ENCODE data around the gene RBM17.
"Not testable (repeated sequence)": the region's sequence is repeated elsewhere in the genome, so short reads cannot be mapped to it uniquely, and the experiment has no call there.

RBM17 gene

DNA sequence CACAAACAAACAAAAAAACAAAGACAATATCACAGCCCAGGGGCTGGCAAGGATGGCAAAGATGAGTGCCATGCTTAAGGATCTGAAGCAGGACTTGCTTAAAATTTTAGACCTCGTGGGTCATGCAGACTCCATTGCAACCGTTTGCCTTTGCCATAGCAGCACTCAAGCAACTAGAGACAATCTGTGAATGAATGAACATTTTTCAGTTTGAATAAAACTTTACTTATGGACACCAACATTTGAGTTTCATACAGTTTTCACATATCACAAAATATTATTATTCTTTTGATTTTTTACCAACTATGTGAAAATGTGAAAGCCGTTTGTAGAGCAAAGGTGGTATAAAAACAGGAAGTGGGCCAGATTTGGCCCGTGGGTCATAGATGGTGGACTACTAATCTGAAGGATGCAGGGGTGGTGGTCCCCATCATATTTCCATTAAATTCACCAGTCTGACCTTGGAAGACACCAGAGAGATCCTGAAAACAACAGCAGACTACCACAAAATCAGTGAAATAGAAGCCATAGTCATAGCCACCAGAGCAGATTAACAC lies 8.3 kb upstream of the RBM17 start:
- DNase-seq = no peak

- no peak for DNase-seq
Observed at GRCh38 chr10:6082496-6083395, 6.1 kb upstream of the RBM17 start.

GRCh38 chr10:6083523-6084475 lies 5.0 kb upstream of the RBM17 start:
- DNase-seq = peak; percentile 59

GRCh38 chr10:6086375-6087233 lies 2.2 kb upstream of the RBM17 start:
- DNase-seq = peak; percentile 88

DNA sequence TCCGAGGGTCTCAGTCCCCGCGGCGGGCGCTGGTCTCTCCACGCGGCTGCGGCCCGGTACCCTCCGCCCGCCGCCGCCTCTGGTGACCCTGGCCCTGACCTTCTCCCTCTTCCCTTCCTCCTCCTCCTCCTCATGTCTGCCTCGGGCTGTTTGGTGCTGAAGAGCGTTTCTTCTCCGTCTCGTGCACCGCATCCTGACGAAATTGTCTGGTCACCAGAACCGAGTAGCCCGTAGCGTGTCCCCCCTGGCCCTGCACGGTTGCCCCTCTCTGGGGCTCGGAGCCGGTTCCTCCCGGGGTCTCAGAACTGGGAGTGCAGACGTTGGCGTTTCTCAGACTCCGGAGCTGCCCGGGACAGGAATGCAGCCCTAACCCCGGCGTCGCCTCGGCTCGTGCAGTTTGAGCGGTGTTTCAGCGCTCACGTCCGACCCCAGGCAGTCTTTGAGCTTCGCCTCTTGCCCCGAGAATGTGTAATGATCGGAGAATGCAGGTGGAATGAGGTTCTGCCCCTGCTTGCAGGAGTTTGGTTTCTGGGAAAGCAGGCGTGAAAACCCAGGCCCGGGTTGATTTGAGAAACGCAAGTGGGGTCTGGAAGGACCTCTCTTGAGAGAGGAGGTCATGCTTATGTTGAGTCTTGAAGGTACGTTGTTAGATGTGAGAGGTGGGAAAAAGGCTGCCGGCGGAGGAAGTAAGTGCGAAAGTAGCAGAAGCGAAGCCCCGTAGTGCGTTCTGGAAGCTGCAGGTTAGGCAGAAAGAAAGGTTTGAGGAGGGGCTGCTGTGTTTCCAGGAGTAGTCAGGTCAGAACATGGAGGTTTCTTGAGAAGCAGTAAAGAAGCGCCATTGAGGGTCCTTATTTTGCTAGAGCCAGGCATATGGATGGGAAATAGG lies 743 bp downstream of the RBM17 start:
- DNase-seq = no peak

GRCh38 chr10:6091630-6092029 lies 2.8 kb downstream of the RBM17 start:
- DNase-seq = no peak

DNA sequence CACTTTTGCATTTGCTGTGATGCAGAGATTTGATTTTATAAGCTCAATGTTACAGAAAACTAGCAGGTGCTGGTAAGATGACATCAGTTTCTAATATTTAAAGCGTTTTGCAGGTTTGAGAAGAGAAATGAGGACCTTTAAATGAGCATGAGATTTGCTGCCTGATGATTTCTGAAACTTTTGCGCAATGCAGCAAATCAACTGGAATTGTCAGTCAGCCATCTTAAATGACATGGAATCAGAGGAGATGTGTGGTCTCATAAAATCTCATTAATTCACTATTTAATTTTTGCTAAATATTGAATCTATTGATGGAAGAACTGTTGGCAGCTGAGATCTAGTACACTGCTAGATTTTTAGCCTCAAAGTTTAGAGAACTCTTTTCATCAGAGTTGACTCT lies 3.9 kb downstream of the RBM17 start:
- no peak for DNase-seq

- DNase-seq = no peak
Observed at GRCh38 chr10:6095810-6096570, 7.2 kb downstream of the RBM17 start.

- DNase-seq = no peak
Observed at GRCh38 chr10:6097063-6097462, 8.2 kb downstream of the RBM17 start.

DNA sequence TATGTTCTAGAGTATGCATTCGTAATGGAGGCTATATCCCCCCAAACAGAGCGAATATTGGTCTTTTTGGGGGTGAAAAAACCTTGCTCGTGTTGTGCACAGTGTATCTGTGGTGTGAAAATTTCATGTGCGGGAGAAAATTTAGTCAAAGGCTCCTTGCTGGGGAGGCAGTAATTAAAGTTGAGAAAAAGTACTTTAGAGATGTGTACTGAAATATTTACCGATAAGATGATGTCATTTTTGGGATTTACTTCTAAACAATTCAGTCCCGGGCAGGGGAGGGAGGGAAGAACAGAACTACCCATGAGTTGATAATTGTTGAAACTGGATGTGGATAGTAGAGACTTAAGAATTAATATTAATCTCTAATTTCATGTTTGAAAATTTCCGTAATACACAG lies 9.3 kb downstream of the RBM17 start:
- no peak for DNase-seq

DNA sequence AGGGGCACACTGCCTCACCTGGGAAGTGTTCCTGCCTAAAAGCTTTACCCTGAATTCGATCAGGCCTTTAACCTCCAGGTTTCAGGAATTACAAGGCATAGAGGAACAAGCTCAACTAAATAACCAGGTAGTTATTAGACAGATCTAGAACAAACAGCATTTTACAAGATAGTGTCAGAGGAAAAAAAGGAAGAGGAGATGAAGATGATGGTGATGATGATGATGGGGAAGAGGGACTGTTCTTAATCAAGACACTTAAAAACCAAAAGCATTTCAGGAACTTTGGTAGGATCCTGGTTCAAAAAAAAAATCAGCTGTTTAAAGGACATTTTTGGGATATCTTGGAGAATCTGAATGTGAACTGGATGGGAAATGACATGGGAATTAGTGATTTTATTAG lies 11.5 kb downstream of the RBM17 start:
- DNase-seq = no peak

DNA sequence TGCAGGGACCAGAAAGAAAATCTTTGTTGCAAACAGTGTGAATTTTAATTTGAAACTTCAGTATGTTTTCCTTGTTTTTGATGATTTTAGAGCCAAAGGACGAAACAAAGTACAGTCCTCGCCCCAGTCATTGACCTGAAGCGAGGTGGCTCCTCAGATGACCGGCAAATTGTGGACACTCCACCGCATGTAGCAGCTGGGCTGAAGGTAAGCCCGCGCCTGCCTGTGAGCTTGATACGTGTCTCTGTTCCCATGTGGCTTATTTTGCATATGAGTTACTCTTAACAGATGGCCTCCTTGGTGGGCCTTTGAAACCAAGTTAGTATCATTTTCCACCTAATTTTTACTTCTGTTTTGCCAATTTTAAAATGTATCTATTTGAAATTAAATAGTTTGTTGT lies 12.3 kb downstream of the RBM17 start:
- DNase-seq = no peak

GRCh38 chr10:6102128-6102527 lies 13.3 kb downstream of the RBM17 start:
- no peak for DNase-seq

DNA sequence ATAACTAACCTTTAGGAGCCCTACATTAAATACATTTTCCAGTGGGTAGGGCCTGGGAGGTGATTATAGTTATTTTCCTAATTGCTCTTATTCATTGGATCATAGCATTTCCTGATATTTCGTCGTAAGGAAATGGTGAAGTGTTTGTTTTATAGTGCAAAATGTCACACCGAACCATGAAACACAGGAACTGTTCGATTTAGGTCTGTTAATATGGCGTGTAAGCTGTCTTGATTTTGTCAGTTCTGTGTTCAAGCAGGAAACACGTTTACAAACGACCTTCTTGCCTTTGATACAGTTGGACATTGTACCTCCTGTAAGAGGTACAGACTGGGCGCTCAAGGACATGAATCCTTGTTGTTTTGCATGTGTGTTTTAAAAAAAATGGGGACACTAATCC lies 14.8 kb downstream of the RBM17 start:
- no peak for DNase-seq

GRCh38 chr10:6107616-6108015 lies 18.8 kb downstream of the RBM17 start:
- not testable (repeated sequence) for DNase-seq

- DNase-seq = no peak
Observed at GRCh38 chr10:6108072-6108471, 19.2 kb downstream of the RBM17 start.

GRCh38 chr10:6108631-6109443 lies 20.0 kb downstream of the RBM17 start:
- peak; percentile 74 for DNase-seq

DNA sequence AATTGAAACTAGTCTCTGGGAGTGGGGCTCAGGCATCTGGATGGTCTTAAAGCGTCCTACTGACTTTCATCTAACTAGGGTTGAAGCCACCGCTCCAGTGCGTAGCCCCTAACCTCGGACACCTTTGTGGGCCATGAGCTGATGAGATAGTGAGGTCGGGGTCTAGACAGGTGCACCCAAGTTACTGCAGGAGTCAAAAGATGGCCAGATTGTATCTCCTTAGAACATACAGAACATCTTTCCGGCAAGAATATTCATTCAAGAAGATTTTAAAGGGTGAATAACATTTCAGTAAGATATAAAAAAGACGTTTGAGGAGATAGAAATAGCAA lies 20.6 kb downstream of the RBM17 start:
- peak; percentile 9 for DNase-seq

DNA sequence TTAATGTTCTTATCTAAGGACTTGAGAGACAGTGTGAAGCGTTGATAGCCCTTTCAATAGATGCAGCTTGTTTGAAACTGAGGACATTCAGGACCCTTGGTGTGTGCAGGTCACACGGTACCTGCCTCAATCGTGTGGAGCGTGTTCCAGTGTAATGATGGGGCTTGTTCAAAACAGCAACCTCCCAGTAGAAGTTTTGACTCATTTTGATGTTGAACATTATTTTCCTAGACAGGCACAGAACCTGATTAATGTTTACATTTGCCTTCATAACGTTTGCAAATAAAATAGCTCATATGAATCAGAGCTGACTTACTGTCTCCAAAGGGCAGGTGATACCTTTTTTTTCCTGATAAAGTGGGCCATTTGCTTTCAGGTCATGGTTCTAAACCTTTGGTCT lies 21.3 kb downstream of the RBM17 start:
- DNase-seq = no peak

DNA sequence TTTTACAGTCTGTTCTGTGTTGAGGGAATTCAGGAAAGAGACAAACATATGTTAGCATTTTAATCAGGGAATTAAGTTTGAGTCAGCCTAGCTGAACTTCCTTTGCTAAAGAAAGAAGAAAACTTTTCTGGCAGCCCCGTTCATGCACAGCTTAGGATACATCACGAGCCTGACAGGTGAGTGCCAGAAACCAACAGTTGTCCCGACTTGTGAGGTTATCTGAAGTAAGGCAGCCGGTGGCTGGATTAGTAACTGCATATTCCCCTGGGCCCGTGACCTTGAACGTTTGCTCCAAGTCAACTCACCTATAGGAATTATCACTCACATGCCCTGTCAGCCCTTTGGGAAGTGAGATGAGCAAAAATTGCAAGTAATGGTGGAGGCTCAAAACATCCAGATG lies 24.1 kb downstream of the RBM17 start:
- DNase-seq = no peak

All from CD4-positive, alpha-beta T cell treated with Interleukin-17A for 1 hour (primary cell).